Activated CD4-positive, alpha-beta T cell treated with anti-CD3 and anti-CD28 coated beads for 36 hours (primary cell): ENCODE data around the gene TLR10. TPM values are rescaled to one million over a fixed set of nuclear protein-coding genes. Genes with fewer than 3 reads are reported as not detected.
"Not testable (repeated sequence)": the region's sequence is repeated elsewhere in the genome, so short reads cannot be mapped to it uniquely, and the experiment has no call there.

Source experiments
- ATAC-seq: fragments of 200-7000 bp; cut with Tn5 transposase; one replicate; pipeline ENCODE4 v1.10.0; 2021; ENCODE audit warnings: mild to moderate bottlenecking, moderate library complexity
- CTCF ChIA-PET: fragments of 350-600 bp; sonication (Branson Sonifier 250); formaldehyde crosslinking; loops from one replicate; lab custom pipeline; 2021; ENCODE audit warnings: antibody characterized with exemption; lab: Charles Lee
- POLR2A ChIA-PET: fragments of 350-600 bp; sonication (Branson Sonifier 250); formaldehyde crosslinking; loops from one replicate; lab custom pipeline; 2021; ENCODE audit warnings: antibody characterized with exemption, inconsistent platforms; lab: Charles Lee
- DNase-seq: peaks from one replicate; pipeline ENCODE4 v3.0.0-alpha.2; 2020
- H3K27ac Mint-ChIP-seq: one replicate; pipeline ENCODE4 v1.8.0; 2021; ENCODE audit warnings: mixed read lengths
- H3K27me3 Mint-ChIP-seq: one replicate; pipeline ENCODE4 v1.8.0; 2021; ENCODE audit warnings: mixed read lengths
- H3K36me3 Mint-ChIP-seq: one replicate; pipeline ENCODE4 v1.8.0; 2021; ENCODE audit warnings: low read depth, mixed read lengths
- H3K4me1 Mint-ChIP-seq: one replicate; pipeline ENCODE4 v1.8.0; 2021; ENCODE audit warnings: mixed read lengths
- H3K4me3 Mint-ChIP-seq: one replicate; pipeline ENCODE4 v1.8.0; 2021; ENCODE audit warnings: mild to moderate bottlenecking, moderate library complexity, mixed read lengths
- H3K9me3 Mint-ChIP-seq: one replicate; pipeline ENCODE4 v1.8.0; 2021; ENCODE audit warnings: low read depth, mixed read lengths
- intact Hi-C, 2 experiments: fragments of 100-400 bp; cut with DNase I in 1 of 2; cut with micrococcal nuclease in 1 of 2; formaldehyde crosslinking; loops; one replicate each; pipeline versions ENCODE4 v1.14.2 to v1.15.1; 2022 to 2024; cut with DNase I, micrococcal nuclease
- total RNA-seq, 2 experiments: library from RNA; stranded (reverse); gene quantifications; one replicate each; pipeline ENCODE4 v1.2.3, GENCODE V29; 2021

Gene TLR10
- total RNA-seq, 2 experiments from 2014 or later: not detected

GRCh38 chr4:38781854-38782261, 932 bp downstream of the TLR10 start:
- DNase-seq (no peak), ATAC-seq (no peak)
- POLR2A ChIA-PET: no interaction called here
- H3K4me1 Mint-ChIP-seq: peaks cover 5% of the 10 kb centered on the region
- H3K4me3 Mint-ChIP-seq: no peak overlapping the region
- CTCF ChIA-PET: interaction anchor here (0.7 to 4.1 kb wide), 25 partner anchors 9 to 605 kb away, joined by 3 to 99 read pairs (median 5); partner anchors contain the start of gene TLR1
- H3K36me3 Mint-ChIP-seq: no peaks in the 10 kb centered on the region
- intact Hi-C loops: loop anchor here in 1 of 2 experiments (2.0 kb wide), 1 partner anchor 719 kb away; no protein-coding TSS in a partner anchor
- no peaks in the 10 kb centered on the region for H3K27me3 Mint-ChIP-seq
- no peak overlapping the region for H3K27ac Mint-ChIP-seq
- no peaks in the 10 kb centered on the region for H3K9me3 Mint-ChIP-seq

- Mint-ChIP-seq H3K27me3 (no peaks in the 10 kb centered on the region), H3K27ac (no peak overlapping the region), H3K9me3 (no peaks in the 10 kb centered on the region), H3K4me1 (peaks cover 5% of the 10 kb centered on the region), H3K36me3 (no peaks in the 10 kb centered on the region), H3K4me3 (no peak overlapping the region)
- CTCF ChIA-PET: interaction anchor here (0.7 to 4.1 kb wide), 11 partner anchors 9 to 1195 kb away, joined by 3 to 99 read pairs (median 5); partner anchors contain the start of gene TLR1
- ATAC-seq (no peak), DNase-seq (no peak)
- POLR2A ChIA-PET: no interaction called here
- intact Hi-C loops: loop anchor here in 1 of 2 experiments (2.0 kb wide), 1 partner anchor 718 kb away; no protein-coding TSS in a partner anchor
Observed at GRCh38 chr4:38780833-38781484, 1.8 kb downstream of the TLR10 start.

GRCh38 chr4:38779790-38780189, 3.0 kb downstream of the TLR10 start:
- intact Hi-C loops: loop anchor here in 1 of 2 experiments (2.0 kb wide), 1 partner anchor 717 kb away; no protein-coding TSS in a partner anchor
- Mint-ChIP-seq H3K4me1 (peaks cover 5% of the 10 kb centered on the region), H3K36me3 (no peaks in the 10 kb centered on the region), H3K4me3 (no peak overlapping the region), H3K27me3 (no peaks in the 10 kb centered on the region), H3K27ac (no peak overlapping the region), H3K9me3 (no peaks in the 10 kb centered on the region)
- ATAC-seq: no peak
- DNase-seq: no peak
- ChIA-PET CTCF (interaction anchor here (1.0 to 4.1 kb wide), 5 partner anchors 10 to 25 kb away, joined by 3 to 99 read pairs (median 5); no protein-coding TSS in a partner anchor), POLR2A (no interaction called here)

GRCh38 chr4:38777925-38778324, 4.9 kb downstream of the TLR10 start:
- intact Hi-C loops, H3K27ac Mint-ChIP-seq, POLR2A ChIA-PET, ATAC-seq, H3K27me3 Mint-ChIP-seq, DNase-seq, H3K9me3 Mint-ChIP-seq, H3K4me3 Mint-ChIP-seq, H3K36me3 Mint-ChIP-seq, CTCF ChIA-PET, H3K4me1 Mint-ChIP-seq: not testable (repeated sequence)

GRCh38 chr4:38775326-38775725, 7.5 kb downstream of the TLR10 start:
- ChIA-PET CTCF (interaction anchor here (2.7 kb wide), 1 partner anchor 16 kb away, joined by 19 read pairs; no protein-coding TSS in a partner anchor), POLR2A (no interaction called here)
- DNase-seq (no peak), ATAC-seq (no peak)
- Mint-ChIP-seq H3K9me3 (peaks cover 1% of the 10 kb centered on the region), H3K4me1 (no peaks in the 10 kb centered on the region), H3K27ac (no peak overlapping the region), H3K36me3 (no peaks in the 10 kb centered on the region), H3K27me3 (peaks cover 2% of the 10 kb centered on the region), H3K4me3 (no peak overlapping the region)
- intact Hi-C loops: no loop called here

GRCh38 chr4:38774181-38774955, 8.4 kb downstream of the TLR10 start:
- no peaks in the 10 kb centered on the region for H3K36me3 Mint-ChIP-seq
- ChIA-PET CTCF (interaction anchor here (0.6 to 2.7 kb wide), 4 partner anchors 8 to 82 kb away, joined by 3 to 19 read pairs (median 10); partner anchors contain the start of gene TLR10), POLR2A (no interaction called here)
- DNase-seq: no peak
- ATAC-seq: no peak
- H3K9me3 Mint-ChIP-seq: peaks cover 1% of the 10 kb centered on the region
- H3K4me3 Mint-ChIP-seq: no peak overlapping the region
- intact Hi-C loops: no loop called here
- H3K27ac Mint-ChIP-seq: no peak overlapping the region
- peaks cover 2% of the 10 kb centered on the region for H3K27me3 Mint-ChIP-seq
- H3K4me1 Mint-ChIP-seq: no peaks in the 10 kb centered on the region

GRCh38 chr4:38770281-38770680, 12.5 kb downstream of the TLR10 start:
- H3K36me3 Mint-ChIP-seq, H3K27me3 Mint-ChIP-seq, H3K9me3 Mint-ChIP-seq, ATAC-seq, H3K27ac Mint-ChIP-seq, H3K4me1 Mint-ChIP-seq, H3K4me3 Mint-ChIP-seq, POLR2A ChIA-PET, intact Hi-C loops, DNase-seq: not testable (repeated sequence)
- CTCF ChIA-PET: interaction anchor here (1.1 to 4.8 kb wide), 6 partner anchors 10 to 591 kb away, joined by 4 to 37 read pairs (median 4); partner anchors contain the start of gene TLR10

- Mint-ChIP-seq H3K36me3 (peaks cover 1% of the 10 kb centered on the region), H3K27me3 (peaks cover 2% of the 10 kb centered on the region), H3K4me1 (no peaks in the 10 kb centered on the region), H3K9me3 (peaks cover 8% of the 10 kb centered on the region), H3K27ac (no peak overlapping the region), H3K4me3 (no peak overlapping the region)
- no peak for DNase-seq
- POLR2A ChIA-PET: no interaction called here
- no peak for ATAC-seq
- CTCF ChIA-PET: interaction anchor here (0.7 to 4.8 kb wide), 5 partner anchors 10 to 590 kb away, joined by 3 to 37 read pairs (median 5); partner anchors contain the start of gene TLR10
- intact Hi-C loops: no loop called here
Observed at GRCh38 chr4:38769857-38770256, 12.9 kb downstream of the TLR10 start.

- intact Hi-C loops: no loop called here
- Mint-ChIP-seq H3K36me3 (peaks cover 1% of the 10 kb centered on the region), H3K27ac (no peak overlapping the region), H3K9me3 (peaks cover 6% of the 10 kb centered on the region), H3K27me3 (peaks cover 2% of the 10 kb centered on the region), H3K4me3 (no peak overlapping the region), H3K4me1 (no peaks in the 10 kb centered on the region)
- POLR2A ChIA-PET: no interaction called here
- DNase-seq: no peak
- CTCF ChIA-PET: interaction anchor here (0.7 to 4.8 kb wide), 6 partner anchors 9 to 590 kb away, joined by 3 to 37 read pairs (median 4); partner anchors contain the start of gene TLR10
- no peak for ATAC-seq
Observed at GRCh38 chr4:38769441-38769840, 13.3 kb downstream of the TLR10 start.

GRCh38 chr4:38768968-38769394, 13.8 kb downstream of the TLR10 start:
- ATAC-seq: no peak
- intact Hi-C loops: no loop called here
- H3K27ac Mint-ChIP-seq: no peak overlapping the region
- no peaks in the 10 kb centered on the region for H3K4me1 Mint-ChIP-seq
- H3K36me3 Mint-ChIP-seq: peaks cover 1% of the 10 kb centered on the region
- peaks cover 6% of the 10 kb centered on the region for H3K9me3 Mint-ChIP-seq
- no peak for DNase-seq
- ChIA-PET CTCF (interaction anchor here (0.7 to 4.8 kb wide), 3 partner anchors 9 to 57 kb away, joined by 4 to 37 read pairs (median 20); partner anchors contain the start of gene TLR10), POLR2A (no interaction called here)
- H3K27me3 Mint-ChIP-seq: peaks cover 2% of the 10 kb centered on the region
- H3K4me3 Mint-ChIP-seq: no peak overlapping the region

GRCh38 chr4:38766940-38767339, 15.8 kb downstream of the TLR10 start:
- H3K4me3 Mint-ChIP-seq, H3K27ac Mint-ChIP-seq, H3K9me3 Mint-ChIP-seq, H3K36me3 Mint-ChIP-seq, DNase-seq, CTCF ChIA-PET, H3K4me1 Mint-ChIP-seq, intact Hi-C loops, H3K27me3 Mint-ChIP-seq, POLR2A ChIA-PET, ATAC-seq: not testable (repeated sequence)
